K562 (cell line): Measurements from ENCODE around the gene PCDHGA12. TPM values are rescaled to one million over a fixed set of nuclear protein-coding genes. Genes with fewer than 3 reads are reported as not detected.
A peak's percentile ranks its signal among the peaks of the same experiment; 100 is the strongest.
"Not testable (repeated sequence)": the region's sequence is repeated elsewhere in the genome, so short reads cannot be mapped to it uniquely, and the experiment has no call there.

ENCODE experiments used
- ATAC-seq: fragments of 200-7000 bp; cut with Tn5 transposase; 3 replicates; pipeline ENCODE4 v1.9.1; 2020; ENCODE audit warnings: moderate library complexity
- BruUV-seq: library from RNA; stranded (reverse); fragments of 400-500 nt; replicated peaks from 2 replicates; lab custom pipeline; 2021; lab: Mats Ljungman, UMichigan
- CTCF ChIA-PET: fragments of 300-600 bp; formaldehyde crosslinking; extraction: SDS; loops from one replicate; lab custom pipeline; 2021; ENCODE audit warnings: low intra/inter-chr PET ratio; lab: Yijun Ruan, JAX
- POLR2A ChIA-PET: fragments of 300-600, 350-650 bp; sonication (Branson Sonifier 250); formaldehyde crosslinking; extraction: SDS; loops from one replicate; lab custom pipeline; 2021; ENCODE audit warnings: antibody characterized with exemption, inconsistent platforms; lab: Yijun Ruan, JAX
- DNase-seq, 4 experiments: peaks; one replicate each; pipeline versions ENCODE4 v3.0.0 to v3.0.0-alpha.2; 2011 to 2018; ENCODE audit warnings: low spot score in 3 of 4, mixed read lengths in 3 of 4; ENCODE audit errors: extremely low read depth in 1 of 4
- FAIRE-seq: peaks from 2 replicates; lab custom pipeline; 2011; peaks lifted over from hg19 to GRCh38; lab: Jason Lieb, UNC
- H2AFZ ChIP-seq: 2 replicates; pipeline ENCODE4 v1.6.0; 2011; ENCODE audit warnings: low read depth, low read length, control low read depth, inconsistent platforms
- H3K27ac ChIP-seq: fragments of 200-600 bp; 3 replicates; pipeline ENCODE4 v1.8.0; 2011; ENCODE audit warnings: low read depth, mild to moderate bottlenecking, control low read depth, inconsistent platforms, low read length, moderate library complexity, mixed read lengths; ENCODE audit errors: extremely low read depth
- H3K27me3 ChIP-seq, 2 experiments: fragments of 300-600 bp in 1 of 2; 2 replicates in 1 of 2; 3 replicates in 1 of 2; pipeline versions ENCODE4 v1.6.0 to v1.8.0; 2011; ENCODE audit warnings: inconsistent platforms in 2 of 2, low read length in 2 of 2, mild to moderate bottlenecking in 1 of 2, mixed read lengths in 1 of 2, moderate library complexity in 1 of 2; ENCODE audit not compliant: control insufficient read depth in 2 of 2, insufficient read depth in 2 of 2
- H3K36me3 ChIP-seq: fragments of 300-600 bp; 3 replicates; pipeline ENCODE4 v1.8.0; 2011; ENCODE audit warnings: mild to moderate bottlenecking, low read length, inconsistent platforms; ENCODE audit not compliant: control insufficient read depth, insufficient read depth
- H3K4me1 ChIP-seq, 2 experiments: fragments of 200-600 bp in 1 of 2; replicated peaks in 1 of 2; 2 replicates in 1 of 2; 3 replicates in 1 of 2; pipeline versions ENCODE4 v1.5.1 to v1.8.0; 2011; ENCODE audit warnings: inconsistent platforms in 2 of 2, low read length in 2 of 2, mild to moderate bottlenecking in 1 of 2, mixed read lengths in 1 of 2, moderate library complexity in 1 of 2; ENCODE audit not compliant: control insufficient read depth in 2 of 2, insufficient read depth in 2 of 2
- H3K4me2 ChIP-seq: 2 replicates; pipeline ENCODE4 v1.6.1; 2011; ENCODE audit warnings: low read length, control low read depth, inconsistent platforms, mixed read lengths; ENCODE audit not compliant: insufficient read depth
- H3K4me3 ChIP-seq: fragments of 200-600 bp; sonication (generic), shearing (Covaris generic); 2 replicates; pipeline ENCODE4 v1.5.1; 2016; ENCODE audit warnings: control low read depth, inconsistent platforms
- H3K79me2 ChIP-seq: fragments of 200-600 bp; 3 replicates; pipeline ENCODE4 v1.8.0; 2011; ENCODE audit warnings: low read length, inconsistent platforms; ENCODE audit not compliant: control insufficient read depth, insufficient read depth
- H3K9ac ChIP-seq, 2 experiments: 2 replicates each; pipeline versions ENCODE4 v1.6.0 to v1.6.1; 2011; ENCODE audit warnings: low read depth in 2 of 2, low read length in 2 of 2, control low read depth in 1 of 2, inconsistent platforms in 1 of 2, mild to moderate bottlenecking in 1 of 2, mixed read lengths in 1 of 2; ENCODE audit not compliant: insufficient read depth in 1 of 2
- H3K9me1 ChIP-seq: one replicate; pipeline ENCODE4 v1.6.0; 2011; ENCODE audit warnings: inconsistent platforms, mild to moderate bottlenecking, low read length, moderate library complexity; ENCODE audit not compliant: control insufficient read depth, insufficient read depth
- H3K9me3 ChIP-seq: replicated peaks from 2 replicates; pipeline ENCODE4 v1.5.1; 2011; ENCODE audit warnings: low read depth, low read length, inconsistent platforms; ENCODE audit not compliant: control insufficient read depth, insufficient read depth
- H4K20me1 ChIP-seq: replicated peaks from 2 replicates; pipeline ENCODE4 v1.6.1; 2011; ENCODE audit warnings: low read length, inconsistent platforms, mixed read lengths; ENCODE audit not compliant: control insufficient read depth, insufficient read depth
- CBFA2T2 ChIP-seq: fragments of 450-650 bp; conservative IDR thresholded peaks from 2 replicates; pipeline ENCODE4 v1.6.1; 2017; ENCODE audit warnings: mild to moderate bottlenecking
- CBX2 ChIP-seq: fragments of 200-600 bp; sonication (generic); IDR thresholded peaks from one replicate; pipeline ENCODE4 v1.6.1; 2012; ENCODE audit warnings: mild to moderate bottlenecking, low read length, inconsistent platforms; ENCODE audit not compliant: insufficient read depth, poor library complexity, severe bottlenecking
- HDGF ChIP-seq: fragments of 450-650 bp; IDR thresholded peaks from 2 replicates; pipeline ENCODE4 v1.6.1; 2016
- MAFG ChIP-seq: fragments of 450-650 bp; conservative IDR thresholded peaks from 2 replicates; pipeline ENCODE4 v1.6.1; 2016; ENCODE audit warnings: missing genetic modification characterization, missing compliant biosample characterization
- MIER1 ChIP-seq: fragments of 450-650 bp; IDR thresholded peaks from 2 replicates; pipeline ENCODE4 v1.6.1; 2016; ENCODE audit warnings: antibody characterized with exemption, mild to moderate bottlenecking, low read depth
- PHF21A ChIP-seq: fragments of 450-650 bp; IDR thresholded peaks from 2 replicates; pipeline ENCODE4 v1.6.1; 2017; ENCODE audit warnings: low read depth, borderline replicate concordance
- SAP30 ChIP-seq: fragments of 200-600 bp; sonication (generic); IDR thresholded peaks from 2 replicates; pipeline ENCODE4 v1.6.1; 2012; ENCODE audit warnings: borderline replicate concordance, low read depth, mild to moderate bottlenecking, moderate library complexity, low read length, control low read depth, inconsistent platforms; ENCODE audit not compliant: insufficient read depth, poor library complexity, severe bottlenecking
- SRSF9 ChIP-seq: fragments of 200-400 bp; formaldehyde crosslinking; IDR thresholded peaks from 2 replicates; pipeline ENCODE4 v1.6.1; 2017; ENCODE audit warnings: low read depth, low read length, borderline replicate concordance
- ZNF184 ChIP-seq: sonication (generic); formaldehyde crosslinking; IDR thresholded peaks from 2 replicates; pipeline ENCODE4 v1.5.0; 2020; ENCODE audit warnings: missing genetic modification reagents
- ZNF212 ChIP-seq: fragments of 450-650 bp; formaldehyde crosslinking; IDR thresholded peaks from 2 replicates; pipeline ENCODE4 v1.4.0; 2020; ENCODE audit warnings: mild to moderate bottlenecking
- ZNF695 ChIP-seq: fragments of 450-650 bp; formaldehyde crosslinking; IDR thresholded peaks from 2 replicates; pipeline ENCODE4 v1.4.0; 2020; ENCODE audit warnings: mild to moderate bottlenecking, moderate library complexity
- ZZZ3 ChIP-seq: fragments of 450-650 bp; IDR thresholded peaks from 2 replicates; pipeline ENCODE4 v1.6.1; 2016; ENCODE audit warnings: antibody characterized with exemption, mild to moderate bottlenecking, moderate library complexity
- WGBS: fragments of 100-300 bp; shearing (Covaris generic); methylation state at CpG from one replicate; pipeline ENCODE4 v1.1.6; 2016; ENCODE audit warnings: low coverage, mixed read lengths; ENCODE audit not compliant: insufficient coverage; ENCODE audit errors: missing lambda C conversion rate; 5-methylcytosine and 5-hydroxymethylcytosine counted together
- in situ Hi-C: fragments of 300-500 bp; cut with MboI; formaldehyde crosslinking; loops from 4 replicates; pipeline ENCODE4 v1.15.0; 2018; ENCODE audit warnings: inconsistent platforms, mixed read lengths
- intact Hi-C: fragments of 100-400 bp; cut with micrococcal nuclease; formaldehyde crosslinking; loops from 2 replicates; pipeline ENCODE4 v1.14.2; 2022
- polyA plus RNA-seq, 8 experiments: library from polyadenylated mRNA; depleted of rRNA in 4 of 8; stranded (reverse) in 5 of 8; unstranded in 3 of 8; fragments of >200 nt; fragmentation: Nextera tagmentation in 2 of 8; fragmentation: Illumina TruSeq in 1 of 8; extraction: Ambion mirVana in 2 of 8; extraction: Trizol in 1 of 8; gene quantifications; 2 replicates each; pipeline versions ENCODE4 v1.2.1 to v1.2.3, GENCODE V29; 2011 to 2014; ENCODE audit warnings: inconsistent platforms in 1 of 8, missing spikeins in 1 of 8
- total RNA-seq, 7 experiments: library from RNA; depleted of rRNA in 6 of 7; stranded (reverse); fragments of >200 nt in 6 of 7; fragmentation: Illumina TruSeq in 2 of 7; extraction: Trizol in 2 of 7; gene quantifications; 2 replicates each; pipeline versions ENCODE4 v1.2.1 to v1.2.3, GENCODE V29; 2011 to 2021; ENCODE audit warnings: low replicate concordance in 1 of 7
- TF ChIP-seq, protein P1 (sequence below): sonication (generic); formaldehyde crosslinking; IDR thresholded peaks from 2 replicates; pipeline ENCODE4 v1.8.1; 2023; ENCODE audit warnings: mild to moderate bottlenecking, missing genetic modification reagents
- TF ChIP-seq, protein P2 (sequence below): fragments of 450-650 bp; IDR thresholded peaks from 2 replicates; pipeline ENCODE4 v1.6.1; 2016; ENCODE audit warnings: antibody characterized with exemption

Gene PCDHGA12
- total and polyA plus RNA-seq, 9 of the 15 experiments (the other 6 are each of a cell fraction or from before 2014, with no cell fraction given): 0.03 TPM; not detected in 8

DNA sequence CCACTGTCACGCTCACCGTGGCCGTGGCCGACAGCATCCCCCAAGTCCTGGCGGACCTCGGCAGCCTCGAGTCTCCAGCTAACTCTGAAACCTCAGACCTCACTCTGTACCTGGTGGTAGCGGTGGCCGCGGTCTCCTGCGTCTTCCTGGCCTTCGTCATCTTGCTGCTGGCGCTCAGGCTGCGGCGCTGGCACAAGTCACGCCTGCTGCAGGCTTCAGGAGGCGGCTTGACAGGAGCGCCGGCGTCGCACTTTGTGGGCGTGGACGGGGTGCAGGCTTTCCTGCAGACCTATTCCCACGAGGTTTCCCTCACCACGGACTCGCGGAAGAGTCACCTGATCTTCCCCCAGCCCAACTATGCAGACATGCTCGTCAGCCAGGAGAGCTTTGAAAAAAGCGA is 2.4 kb downstream of the PCDHGA12 start:
- H3K79me2 ChIP-seq, in situ Hi-C loops, H3K9me1 ChIP-seq, ATAC-seq, DNase-seq, H4K20me1 ChIP-seq, intact Hi-C loops, H3K4me3 ChIP-seq, FAIRE-seq, H2AFZ ChIP-seq, CTCF ChIA-PET, H3K9me3 ChIP-seq, H3K27ac ChIP-seq, BruUV-seq, H3K36me3 ChIP-seq, H3K4me2 ChIP-seq, H3K9ac ChIP-seq, POLR2A ChIA-PET: not testable (repeated sequence)
- 18% methylated on average over 19 of the region's 29 CpGs for WGBS
- TF ChIP-seq, protein P1, sequence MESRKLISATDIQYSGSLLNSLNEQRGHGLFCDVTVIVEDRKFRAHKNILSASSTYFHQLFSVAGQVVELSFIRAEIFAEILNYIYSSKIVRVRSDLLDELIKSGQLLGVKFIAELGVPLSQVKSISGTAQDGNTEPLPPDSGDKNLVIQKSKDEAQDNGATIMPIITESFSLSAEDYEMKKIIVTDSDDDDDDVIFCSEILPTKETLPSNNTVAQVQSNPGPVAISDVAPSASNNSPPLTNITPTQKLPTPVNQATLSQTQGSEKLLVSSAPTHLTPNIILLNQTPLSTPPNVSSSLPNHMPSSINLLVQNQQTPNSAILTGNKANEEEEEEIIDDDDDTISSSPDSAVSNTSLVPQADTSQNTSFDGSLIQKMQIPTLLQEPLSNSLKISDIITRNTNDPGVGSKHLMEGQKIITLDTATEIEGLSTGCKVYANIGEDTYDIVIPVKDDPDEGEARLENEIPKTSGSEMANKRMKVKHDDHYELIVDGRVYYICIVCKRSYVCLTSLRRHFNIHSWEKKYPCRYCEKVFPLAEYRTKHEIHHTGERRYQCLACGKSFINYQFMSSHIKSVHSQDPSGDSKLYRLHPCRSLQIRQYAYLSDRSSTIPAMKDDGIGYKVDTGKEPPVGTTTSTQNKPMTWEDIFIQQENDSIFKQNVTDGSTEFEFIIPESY (CRISPR knock-in tag): peak; percentile 49; the same call in 1 of the 2 replicates
- peaks cover 4 to 26% of the 10 kb centered on the region in 2 experiments; a peak in 3 of 5 replicates for H3K27me3 ChIP-seq
- H3K4me1 ChIP-seq: peaks cover 0 to 20% of the 10 kb centered on the region in 2 experiments; a peak in 2 of 5 replicates

DNA sequence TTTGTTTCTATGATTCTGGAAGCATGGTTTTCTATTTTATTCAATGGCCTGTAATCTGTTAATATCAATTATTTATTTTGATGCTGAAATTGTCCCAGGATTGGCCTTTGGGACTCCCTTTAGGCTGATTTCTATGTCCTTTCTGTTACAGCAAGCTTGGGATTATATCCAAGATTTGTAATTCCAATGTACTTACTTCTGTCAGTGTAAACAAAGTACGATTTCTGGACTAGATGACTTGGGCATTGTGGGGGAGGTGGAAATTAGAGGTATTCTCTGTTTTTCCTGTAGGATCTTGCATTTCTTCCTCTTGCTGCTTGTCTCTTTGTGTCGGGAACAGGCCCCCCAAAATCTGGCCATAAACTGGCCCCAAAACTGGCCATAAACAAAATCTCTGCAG is 3.7 kb downstream of the PCDHGA12 start:
- DNase-seq (no peak), ATAC-seq (no peak), FAIRE-seq (no peak)
- Histone ChIP-seq H3K9me3 (no peaks in the 10 kb centered on the region; the same call in 1 of the 2 replicates), H3K4me1 (peaks cover 0 to 16% of the 10 kb centered on the region in 2 experiments; a peak in 2 of 5 replicates), H2AFZ (no peak overlapping the region), H3K36me3 (no peaks in the 10 kb centered on the region), H3K4me3 (no peak overlapping the region), H3K9me1 (no peaks in the 10 kb centered on the region), H4K20me1 (no peaks in the 10 kb centered on the region), H3K4me2 (no peak overlapping the region), H3K9ac (no peak overlapping the region), H3K27me3 (peaks cover 0 to 20% of the 10 kb centered on the region in 2 experiments; a peak in 2 of 5 replicates), H3K79me2 (no peaks in the 10 kb centered on the region), H3K27ac (no peak overlapping the region)
- POLR2A ChIA-PET: no interaction called here
- no TSS peak for BruUV-seq
- in situ Hi-C loops: no loop called here
- intact Hi-C loops: no loop called here
- 0% methylated on average over 2 of the region's 2 CpGs for WGBS
- CTCF ChIA-PET: no interaction called here
- TF ChIP-seq ZNF212: no peak
- no peak for TF ChIP-seq ZNF184 (CRISPR knock-in tag)
- TF ChIP-seq SRSF9: no peak
- no peak for TF ChIP-seq ZZZ3
- TF ChIP-seq MIER1: no peak
- no peak for TF ChIP-seq CBX2
- no peak for TF ChIP-seq ZNF695 (CRISPR knock-in tag)
- no peak for TF ChIP-seq CBFA2T2
- TF ChIP-seq PHF21A: no peak
- TF ChIP-seq, protein P2, sequence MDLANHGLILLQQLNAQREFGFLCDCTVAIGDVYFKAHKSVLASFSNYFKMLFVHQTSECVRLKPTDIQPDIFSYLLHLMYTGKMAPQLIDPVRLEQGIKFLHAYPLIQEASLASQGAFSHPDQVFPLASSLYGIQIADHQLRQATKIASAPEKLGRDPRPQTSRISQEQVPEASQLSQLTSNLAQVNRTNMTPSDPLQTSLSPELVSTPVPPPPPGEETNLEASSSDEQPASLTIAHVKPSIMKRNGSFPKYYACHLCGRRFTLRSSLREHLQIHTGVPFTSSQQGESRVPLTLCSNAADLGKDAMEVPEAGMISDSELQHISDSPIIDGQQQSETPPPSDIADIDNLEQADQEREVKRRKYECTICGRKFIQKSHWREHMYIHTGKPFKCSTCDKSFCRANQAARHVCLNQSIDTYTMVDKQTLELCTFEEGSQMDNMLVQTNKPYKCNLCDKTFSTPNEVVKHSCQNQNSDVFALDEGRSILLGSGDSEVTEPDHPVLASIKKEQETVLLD: no peak
- TF ChIP-seq HDGF: no peak
- TF ChIP-seq SAP30: no peak
- no peak for TF ChIP-seq MAFG (tag)
